Measurements from ENCODE around the gene GON7.
"Not testable (repeated sequence)": the region's sequence is repeated elsewhere in the genome, so short reads cannot be mapped to it uniquely, and the experiment has no call there.

GON7 gene

GRCh38 chr14:93199031-93199430 is 7.8 kb downstream of the GON7 start:
- DNase-seq (ENCODE audit: low read depth): no peak

- no peak for DNase-seq (ENCODE audit: low read depth)
Measured at GRCh38 chr14:93195316-93195999, 11.4 kb downstream of the GON7 start.

- DNase-seq (ENCODE audit: low read depth): no peak
Measured at GRCh38 chr14:93186956-93187355, 19.9 kb downstream of the GON7 start.

GRCh38 chr14:93186466-93186865 is 20.4 kb downstream of the GON7 start:
- no peak for DNase-seq (ENCODE audit: low read depth)

- DNase-seq (ENCODE audit: low read depth): no peak
Measured at GRCh38 chr14:93185349-93185720, 21.5 kb downstream of the GON7 start.

GRCh38 chr14:93184391-93185348 is 22.2 kb downstream of the GON7 start, which contains the start of the genes LYSET and MOAP1:
TSS of gene LYSET (plus strand) at chr14:93185317. CDS start at chr14:93185406, 89 bp downstream.
TSS of gene MOAP1 (minus strand) at chr14:93184897. CDS start at chr14:93184242, 655 bp downstream.
- DNase-seq (ENCODE audit: low read depth): peak; percentile 86

GRCh38 chr14:93183596-93184317 is 23.1 kb downstream of the GON7 start:
- no peak for DNase-seq (ENCODE audit: low read depth)

- DNase-seq (ENCODE audit: low read depth): no peak
Measured at GRCh38 chr14:93175492-93175891, 31.4 kb downstream of the GON7 start.

- not testable (repeated sequence) for DNase-seq (ENCODE audit: low read depth)
Measured at GRCh38 chr14:93174731-93175130, 32.1 kb downstream of the GON7 start.

- DNase-seq (ENCODE audit: low read depth): no peak
Measured at GRCh38 chr14:93173943-93174395, 32.9 kb downstream of the GON7 start.

GRCh38 chr14:93171376-93171775 is 35.5 kb downstream of the GON7 start:
- no peak for DNase-seq (ENCODE audit: low read depth)

GRCh38 chr14:93170141-93170540 is 36.7 kb downstream of the GON7 start:
- DNase-seq (ENCODE audit: low read depth): not testable (repeated sequence)

- not testable (repeated sequence) for DNase-seq (ENCODE audit: low read depth)
Measured at GRCh38 chr14:93169619-93170018, 37.2 kb downstream of the GON7 start.

GRCh38 chr14:93168610-93169009 is 38.3 kb downstream of the GON7 start:
- not testable (repeated sequence) for DNase-seq (ENCODE audit: low read depth)

GRCh38 chr14:93165271-93166265 is 41.3 kb downstream of the GON7 start:
- DNase-seq (ENCODE audit: low read depth): not testable (repeated sequence)

GRCh38 chr14:93163564-93163963 is 43.3 kb downstream of the GON7 start:
- no peak for DNase-seq (ENCODE audit: low read depth)

- no peak for DNase-seq (ENCODE audit: low read depth)
Measured at GRCh38 chr14:93161411-93161940, 45.4 kb downstream of the GON7 start.

GRCh38 chr14:93160353-93160801 is 46.5 kb downstream of the GON7 start:
- DNase-seq (ENCODE audit: low read depth): no peak

GRCh38 chr14:93159625-93160352 is 47.1 kb downstream of the GON7 start:
- DNase-seq (ENCODE audit: low read depth): not testable (repeated sequence)

GRCh38 chr14:93158349-93158748 is 48.5 kb downstream of the GON7 start:
- not testable (repeated sequence) for DNase-seq (ENCODE audit: low read depth)
